Measurements from ENCODE around the gene UCK2.

GRCh38 chr1:165837838-165838364 lies 10.5 kb downstream of the UCK2 start:
- TF ChIP-seq PHF21A (IDR thresholded peaks at IDR 0.05; ENCODE audit: borderline replicate concordance, low read depth), result no peak
- no peak for TF ChIP-seq POLR2AphosphoS5 (IDR thresholded peaks at IDR 0.05; ENCODE audit: control insufficient read depth, insufficient read depth, low read depth, low read length)
- no peak for TF ChIP-seq CTCF (IDR thresholded peaks at IDR 0.05 in 2 of 3, conservative IDR thresholded peaks at IDR 0.05 in 1 of 3; ENCODE audit: insufficient read depth in 2 of 3, low read depth in 1 of 3, low read length in 3 of 3)
- TF ChIP-seq REST (IDR thresholded peaks at IDR 0.05; ENCODE audit: borderline replicate concordance), result no peak
- TF ChIP-seq REST (CRISPR knock-in tag; IDR thresholded peaks at IDR 0.05; ENCODE audit: low read depth), result no peak
- TF ChIP-seq ARID3A (IDR thresholded peaks at IDR 0.05; ENCODE audit: borderline replicate concordance, low read depth, low read length), result no peak

Measured in K562 (cell line).